GM10248 (cell line): ENCODE data around the gene NFATC2.

Experiments
- CTCF ChIA-PET: fragments of 300-600 bp; sonication (Branson Sonifier 250); formaldehyde crosslinking; extraction: SDS; loops from one replicate; lab custom pipeline; 2021; ENCODE audit warnings: antibody characterized with exemption; lab: Yijun Ruan, JAX
- POLR2A ChIA-PET: fragments of 350-650 bp; sonication (Branson Sonifier 250); formaldehyde crosslinking; extraction: SDS; loops from one replicate; lab custom pipeline; 2020; ENCODE audit warnings: antibody characterized with exemption; lab: Yijun Ruan, JAX
- DNase-seq: peaks from one replicate; pipeline ENCODE4 v3.0.0; 2012; ENCODE audit errors: extremely low spot score
- CTCF ChIP-seq: IDR thresholded peaks from 2 replicates; pipeline ENCODE4 v1.5.1; 2012; ENCODE audit warnings: mild to moderate bottlenecking, low read depth; ENCODE audit errors: extremely low read depth, missing control alignments, control extremely low read depth

The NFATC2 gene

GRCh38 chr20:51565298-51566144, 23.0 kb upstream of the NFATC2 start:
- POLR2A ChIA-PET = no interaction called here
- CTCF ChIA-PET = interaction anchor here (0.9 to 3.1 kb wide), 6 partner anchors 23 to 194 kb away, joined by 3 to 9 read pairs (median 4); partner anchors contain the start of gene NFATC2
- no peak for DNase-seq
- TF ChIP-seq CTCF = no peak

DNA sequence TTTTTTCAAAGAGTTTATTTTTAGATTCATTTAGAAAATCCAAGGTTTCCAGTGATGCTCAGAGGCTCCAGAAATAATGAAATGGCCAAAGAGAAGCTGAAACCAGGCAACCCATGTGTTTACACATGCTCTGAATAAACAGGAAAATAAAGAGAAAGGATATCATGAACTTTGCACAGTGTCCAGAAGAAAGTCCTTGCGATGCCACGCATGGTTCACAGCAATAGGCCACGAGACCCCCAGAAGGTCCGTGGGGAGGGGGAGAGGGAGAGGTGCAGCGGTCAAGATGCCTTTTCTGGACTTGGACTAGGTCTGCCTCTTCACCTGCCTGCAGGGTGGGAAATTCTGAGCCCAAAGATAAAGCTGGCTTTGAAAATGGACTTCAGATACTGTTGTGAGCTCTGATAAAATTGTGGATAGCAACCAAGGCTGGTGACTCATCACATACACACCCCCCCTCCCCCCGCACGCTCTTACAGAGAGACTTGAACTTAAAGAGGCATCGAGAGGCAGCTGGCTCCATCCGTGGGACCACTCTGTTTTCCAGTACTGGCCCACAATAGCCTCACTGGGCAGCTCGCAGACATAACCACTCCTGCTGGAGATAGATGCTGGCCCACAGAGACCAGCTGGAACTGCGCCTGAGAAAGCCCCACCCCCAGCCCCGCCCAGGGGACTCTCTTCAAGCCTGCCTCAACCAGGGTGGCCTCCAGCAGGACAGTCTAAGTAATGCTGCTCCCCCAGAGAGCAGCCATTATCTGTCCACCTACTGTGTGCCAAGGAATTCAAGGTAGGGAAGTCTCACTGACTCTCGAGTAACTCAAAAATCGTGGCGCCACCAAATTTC, 21.2 kb upstream of the NFATC2 start:
- no peak for TF ChIP-seq CTCF
- CTCF ChIA-PET = interaction anchor here (2.0 kb wide), 1 partner anchor 31 kb away, joined by 8 read pairs; no protein-coding TSS in a partner anchor
- no peak for DNase-seq
- POLR2A ChIA-PET = no interaction called here

DNA sequence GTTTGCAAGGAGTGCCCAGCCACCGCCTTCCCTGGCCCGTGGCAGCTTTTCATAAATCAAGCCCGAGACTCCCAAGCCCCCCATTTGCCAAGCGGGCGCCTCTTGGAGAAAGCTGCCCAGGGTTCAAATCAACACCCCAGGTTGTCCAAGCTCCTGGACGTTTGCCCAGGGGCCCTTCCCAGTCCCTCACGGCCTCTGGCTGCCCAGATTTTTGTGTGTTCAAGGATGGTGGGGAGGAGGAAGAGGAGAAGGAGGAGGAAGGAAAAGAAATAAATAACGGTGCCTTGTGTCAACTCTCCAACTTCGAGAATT, 20.6 kb upstream of the NFATC2 start:
- TF ChIP-seq CTCF = no peak
- ChIA-PET CTCF (interaction anchor here (1.0 kb wide), 1 partner anchor 32 kb away, joined by 3 read pairs; no protein-coding TSS in a partner anchor), POLR2A (no interaction called here)
- DNase-seq = no peak

- ChIA-PET POLR2A (no interaction called here), CTCF (interaction anchor here (1.0 kb wide), 1 partner anchor 32 kb away, joined by 3 read pairs; no protein-coding TSS in a partner anchor)
- no peak for TF ChIP-seq CTCF
- peak; percentile 36 for DNase-seq
Observed at GRCh38 chr20:51562332-51563173, 20.0 kb upstream of the NFATC2 start.

GRCh38 chr20:51562027-51562331, 19.5 kb upstream of the NFATC2 start:
- no peak for DNase-seq
- TF ChIP-seq CTCF = no peak
- ChIA-PET CTCF (interaction anchor here (1.0 kb wide), 1 partner anchor 33 kb away, joined by 3 read pairs; no protein-coding TSS in a partner anchor), POLR2A (no interaction called here)
